Neural cell (in vitro differentiated cells): Measurements from ENCODE around the gene GDPD4. TPM values are rescaled to one million over a fixed set of nuclear protein-coding genes. Genes with fewer than 3 reads are reported as not detected.

Source experiments
- H2AFZ ChIP-seq: fragments of 200-600, 300-800 bp; sonication (generic), shearing (Covaris generic); 2 replicates; pipeline ENCODE4 v1.6.0; 2014; ENCODE audit warnings: low read depth, mild to moderate bottlenecking, antibody characterized with exemption, low read length, moderate library complexity
- H3F3A ChIP-seq: fragments of 200-600 bp; shearing (Covaris generic); 2 replicates; pipeline ENCODE4 v1.6.1; 2016; ENCODE audit warnings: mild to moderate bottlenecking, moderate library complexity, mixed read lengths, antibody characterized with exemption, low read length; ENCODE audit not compliant: insufficient read depth, poor library complexity, severe bottlenecking
- H3K27ac ChIP-seq: fragments of 200-600, 300-800 bp; sonication (generic), shearing (Covaris generic); 2 replicates; pipeline ENCODE4 v1.5.1; 2014; ENCODE audit warnings: mild to moderate bottlenecking, low read length, moderate library complexity
- H3K27me3 ChIP-seq: fragments of 300-800, 200-600 bp; sonication (generic), shearing (Covaris generic); 2 replicates; pipeline ENCODE4 v1.6.0; 2014; ENCODE audit warnings: mild to moderate bottlenecking, low read depth, low read length, moderate library complexity; ENCODE audit not compliant: insufficient read depth
- H3K36me3 ChIP-seq: fragments of 300-800, 200-600 bp; sonication (generic), shearing (Covaris generic); 2 replicates; pipeline ENCODE4 v1.5.1; 2014; ENCODE audit warnings: mild to moderate bottlenecking, antibody characterized with exemption, low read length, moderate library complexity; ENCODE audit not compliant: insufficient read depth
- H3K4me2 ChIP-seq: fragments of 300-800, 200-600 bp; sonication (generic), shearing (Covaris generic); 2 replicates; pipeline ENCODE4 v1.6.0; 2014; ENCODE audit warnings: mild to moderate bottlenecking, low read length
- H3K4me3 ChIP-seq: fragments of 300-800, 200-600 bp; sonication (generic), shearing (Covaris generic); 2 replicates; pipeline ENCODE4 v1.5.1; 2014; ENCODE audit warnings: mild to moderate bottlenecking, low read length, moderate library complexity
- H3K79me2 ChIP-seq: fragments of 200-600 bp; shearing (Covaris generic); replicated peaks from 2 replicates; pipeline ENCODE4 v1.6.0; 2014; ENCODE audit warnings: mild to moderate bottlenecking, low read length, moderate library complexity; ENCODE audit not compliant: insufficient read depth
- H3K9ac ChIP-seq: fragments of 300-800, 200-600 bp; sonication (generic), shearing (Covaris generic); 2 replicates; pipeline ENCODE4 v1.6.1; 2016; ENCODE audit warnings: mild to moderate bottlenecking, low read length, mixed read lengths
- H3K9me2 ChIP-seq: fragments of 200-600 bp; shearing (Covaris generic); 2 replicates; pipeline ENCODE4 v1.6.1; 2016; ENCODE audit warnings: mild to moderate bottlenecking, low read length, mixed read lengths; ENCODE audit not compliant: insufficient read depth
- H3K9me3 ChIP-seq: fragments of 200-600, 300-800 bp; sonication (generic), shearing (Covaris generic); 2 replicates; pipeline ENCODE4 v1.6.1; 2016; ENCODE audit warnings: mild to moderate bottlenecking, mixed run types, low read length, moderate library complexity, mixed read lengths
- H4K20me1 ChIP-seq: fragments of 200-600 bp; shearing (Covaris generic); 2 replicates; pipeline ENCODE4 v1.6.1; 2016; ENCODE audit warnings: mild to moderate bottlenecking, mixed run types; ENCODE audit not compliant: insufficient read depth
- EP300 ChIP-seq: fragments of 450-650 bp; conservative IDR thresholded peaks from 2 replicates; pipeline ENCODE4 v1.6.1; 2014; ENCODE audit warnings: antibody characterized with exemption, mild to moderate bottlenecking, moderate library complexity; ENCODE audit not compliant: poor library complexity, severe bottlenecking
- EZH2 ChIP-seq: fragments of 200-600, 300-800 bp; shearing (Covaris generic), sonication (generic); IDR thresholded peaks from 2 replicates; pipeline ENCODE4 v1.6.1; 2014; ENCODE audit warnings: antibody characterized with exemption, low read length, borderline replicate concordance, mild to moderate bottlenecking; ENCODE audit not compliant: insufficient read depth, poor library complexity, severe bottlenecking
- MXI1 ChIP-seq: fragments of 450-650 bp; conservative IDR thresholded peaks from 2 replicates; pipeline ENCODE4 v1.6.1; 2014; ENCODE audit warnings: antibody characterized with exemption, mild to moderate bottlenecking; ENCODE audit not compliant: poor library complexity, severe bottlenecking
- POLR2AphosphoS5 ChIP-seq: IDR thresholded peaks from 2 replicates; pipeline ENCODE4 v1.6.1; 2012
- RAD21 ChIP-seq: fragments of 450-650 bp; conservative IDR thresholded peaks from 2 replicates; pipeline ENCODE4 v1.6.1; 2014; ENCODE audit warnings: antibody characterized with exemption, mild to moderate bottlenecking, moderate library complexity
- SMC3 ChIP-seq: fragments of 450-650 bp; conservative IDR thresholded peaks from 2 replicates; pipeline ENCODE4 v1.6.1; 2014; ENCODE audit warnings: antibody characterized with exemption, mild to moderate bottlenecking, moderate library complexity; ENCODE audit not compliant: poor library complexity
- TAF1 ChIP-seq: IDR thresholded peaks from 2 replicates; pipeline ENCODE4 v1.6.1; 2012; ENCODE audit warnings: low read depth
- polyA plus RNA-seq: library from polyadenylated mRNA; depleted of rRNA; stranded (reverse); fragments of >200 nt; gene quantifications from 2 replicates; pipeline ENCODE4 v1.2.3, GENCODE V29; 2014
- TF ChIP-seq, protein P1 (sequence below): fragments of 450-650 bp; IDR thresholded peaks from 2 replicates; pipeline ENCODE4 v1.5.1; 2014; ENCODE audit warnings: antibody characterized with exemption, mild to moderate bottlenecking, moderate library complexity; ENCODE audit not compliant: poor library complexity, severe bottlenecking
- TF ChIP-seq, protein P2 (sequence below): IDR thresholded peaks from 2 replicates; pipeline ENCODE4 v1.6.1; 2012; ENCODE audit warnings: borderline replicate concordance

The GDPD4 gene
- polyA plus RNA-seq, 1 donor from 2014 or later, result not detected

DNA sequence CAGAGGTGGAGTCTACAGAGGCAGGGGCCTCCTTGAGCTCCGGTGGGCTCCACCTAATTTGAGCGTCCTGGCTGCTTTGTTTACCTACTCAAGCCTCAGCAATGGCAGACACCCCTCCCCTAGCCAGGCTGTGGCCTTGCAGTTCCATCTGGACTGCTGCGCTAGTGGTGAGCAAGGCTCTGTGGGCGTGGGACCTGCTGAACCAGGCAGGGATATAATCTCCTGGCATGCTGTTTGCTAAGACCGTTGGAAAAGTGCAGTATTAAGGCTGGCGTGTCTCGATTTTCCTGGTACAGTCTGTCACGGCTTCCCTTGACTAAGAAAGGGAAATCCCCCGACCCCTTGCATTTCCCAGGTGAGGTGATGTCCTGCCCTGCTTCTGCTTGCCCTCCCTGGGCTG is 77.7 kb downstream of the GDPD4 start:
- H3K27me3 ChIP-seq, result no peaks in the 10 kb centered on the region
- no peak overlapping the region for H3K4me2 ChIP-seq
- TF ChIP-seq EZH2 (no peak), MXI1 (no peak)
- TF ChIP-seq, protein P1, sequence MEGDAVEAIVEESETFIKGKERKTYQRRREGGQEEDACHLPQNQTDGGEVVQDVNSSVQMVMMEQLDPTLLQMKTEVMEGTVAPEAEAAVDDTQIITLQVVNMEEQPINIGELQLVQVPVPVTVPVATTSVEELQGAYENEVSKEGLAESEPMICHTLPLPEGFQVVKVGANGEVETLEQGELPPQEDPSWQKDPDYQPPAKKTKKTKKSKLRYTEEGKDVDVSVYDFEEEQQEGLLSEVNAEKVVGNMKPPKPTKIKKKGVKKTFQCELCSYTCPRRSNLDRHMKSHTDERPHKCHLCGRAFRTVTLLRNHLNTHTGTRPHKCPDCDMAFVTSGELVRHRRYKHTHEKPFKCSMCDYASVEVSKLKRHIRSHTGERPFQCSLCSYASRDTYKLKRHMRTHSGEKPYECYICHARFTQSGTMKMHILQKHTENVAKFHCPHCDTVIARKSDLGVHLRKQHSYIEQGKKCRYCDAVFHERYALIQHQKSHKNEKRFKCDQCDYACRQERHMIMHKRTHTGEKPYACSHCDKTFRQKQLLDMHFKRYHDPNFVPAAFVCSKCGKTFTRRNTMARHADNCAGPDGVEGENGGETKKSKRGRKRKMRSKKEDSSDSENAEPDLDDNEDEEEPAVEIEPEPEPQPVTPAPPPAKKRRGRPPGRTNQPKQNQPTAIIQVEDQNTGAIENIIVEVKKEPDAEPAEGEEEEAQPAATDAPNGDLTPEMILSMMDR, result no peak
- H2AFZ ChIP-seq, result no peak overlapping the region
- no peak overlapping the region for H3K27ac ChIP-seq
- H3K4me3 ChIP-seq, result no peak overlapping the region
- H3F3A ChIP-seq, result no peaks in the 10 kb centered on the region
- H3K9me3 ChIP-seq, result no peaks in the 10 kb centered on the region
- H3K9ac ChIP-seq, result no peak overlapping the region
- H3K9me2 ChIP-seq, result no peaks in the 10 kb centered on the region
- no peaks in the 10 kb centered on the region for H3K79me2 ChIP-seq
- no peaks in the 10 kb centered on the region for H4K20me1 ChIP-seq
- H3K36me3 ChIP-seq, result no peaks in the 10 kb centered on the region

- H2AFZ ChIP-seq, result no peak overlapping the region
- no peaks in the 10 kb centered on the region for H4K20me1 ChIP-seq
- no peak overlapping the region for H3K4me3 ChIP-seq
- no peak overlapping the region for H3K9ac ChIP-seq
- H3K27me3 ChIP-seq, result no peaks in the 10 kb centered on the region
- H3F3A ChIP-seq, result no peaks in the 10 kb centered on the region
- H3K4me2 ChIP-seq, result no peak overlapping the region
- no peaks in the 10 kb centered on the region for H3K9me3 ChIP-seq
- no peaks in the 10 kb centered on the region for H3K79me2 ChIP-seq
- no peak overlapping the region for H3K27ac ChIP-seq
- TF ChIP-seq SMC3 (no peak), RAD21 (no peak), EZH2 (no peak)
- no peaks in the 10 kb centered on the region for H3K36me3 ChIP-seq
- no peaks in the 10 kb centered on the region for H3K9me2 ChIP-seq
Measured at GRCh38 chr11:77217156-77217555, 84.3 kb downstream of the GDPD4 start.

DNA sequence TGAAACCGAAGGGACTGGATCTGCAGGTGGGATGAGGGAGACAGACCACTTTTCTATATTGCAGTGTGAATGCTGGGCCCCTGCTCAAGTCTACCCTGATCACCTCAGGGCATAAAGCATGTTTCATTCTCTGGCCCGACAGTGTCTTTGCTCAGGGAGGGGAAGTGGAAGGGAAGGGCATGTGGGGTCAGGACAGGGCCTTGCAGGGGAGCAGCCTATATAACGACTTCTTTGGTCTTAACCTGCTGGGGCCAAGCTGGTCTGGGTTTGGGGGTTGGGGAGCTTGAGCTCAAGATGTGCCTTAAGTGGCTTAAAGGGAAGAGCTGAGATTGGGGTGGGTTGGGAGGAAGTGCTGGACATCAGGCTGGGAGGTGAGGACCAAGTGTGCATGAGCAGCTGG is 86.4 kb downstream of the GDPD4 start:
- Histone ChIP-seq H3K79me2 (no peaks in the 10 kb centered on the region), H3F3A (no peaks in the 10 kb centered on the region), H3K9me2 (no peaks in the 10 kb centered on the region), H3K27ac (no peak overlapping the region), H3K4me3 (no peak overlapping the region), H3K9me3 (no peaks in the 10 kb centered on the region), H3K36me3 (no peaks in the 10 kb centered on the region), H3K27me3 (no peaks in the 10 kb centered on the region), H4K20me1 (no peaks in the 10 kb centered on the region), H2AFZ (no peak overlapping the region), H3K4me2 (no peak overlapping the region), H3K9ac (no peak overlapping the region)
- TF ChIP-seq EP300 (no peak), EZH2 (no peak), MXI1 (no peak), SMC3 (no peak), TAF1 (no peak), POLR2AphosphoS5 (no peak), RAD21 (no peak)
- TF ChIP-seq, protein P2, sequence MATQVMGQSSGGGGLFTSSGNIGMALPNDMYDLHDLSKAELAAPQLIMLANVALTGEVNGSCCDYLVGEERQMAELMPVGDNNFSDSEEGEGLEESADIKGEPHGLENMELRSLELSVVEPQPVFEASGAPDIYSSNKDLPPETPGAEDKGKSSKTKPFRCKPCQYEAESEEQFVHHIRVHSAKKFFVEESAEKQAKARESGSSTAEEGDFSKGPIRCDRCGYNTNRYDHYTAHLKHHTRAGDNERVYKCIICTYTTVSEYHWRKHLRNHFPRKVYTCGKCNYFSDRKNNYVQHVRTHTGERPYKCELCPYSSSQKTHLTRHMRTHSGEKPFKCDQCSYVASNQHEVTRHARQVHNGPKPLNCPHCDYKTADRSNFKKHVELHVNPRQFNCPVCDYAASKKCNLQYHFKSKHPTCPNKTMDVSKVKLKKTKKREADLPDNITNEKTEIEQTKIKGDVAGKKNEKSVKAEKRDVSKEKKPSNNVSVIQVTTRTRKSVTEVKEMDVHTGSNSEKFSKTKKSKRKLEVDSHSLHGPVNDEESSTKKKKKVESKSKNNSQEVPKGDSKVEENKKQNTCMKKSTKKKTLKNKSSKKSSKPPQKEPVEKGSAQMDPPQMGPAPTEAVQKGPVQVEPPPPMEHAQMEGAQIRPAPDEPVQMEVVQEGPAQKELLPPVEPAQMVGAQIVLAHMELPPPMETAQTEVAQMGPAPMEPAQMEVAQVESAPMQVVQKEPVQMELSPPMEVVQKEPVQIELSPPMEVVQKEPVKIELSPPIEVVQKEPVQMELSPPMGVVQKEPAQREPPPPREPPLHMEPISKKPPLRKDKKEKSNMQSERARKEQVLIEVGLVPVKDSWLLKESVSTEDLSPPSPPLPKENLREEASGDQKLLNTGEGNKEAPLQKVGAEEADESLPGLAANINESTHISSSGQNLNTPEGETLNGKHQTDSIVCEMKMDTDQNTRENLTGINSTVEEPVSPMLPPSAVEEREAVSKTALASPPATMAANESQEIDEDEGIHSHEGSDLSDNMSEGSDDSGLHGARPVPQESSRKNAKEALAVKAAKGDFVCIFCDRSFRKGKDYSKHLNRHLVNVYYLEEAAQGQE, result no peak
- TF ChIP-seq, protein P1, result no peak
